Ishikawa (cell line): ENCODE data around the gene NT5C2.

Source experiments
- CEBPB ChIP-seq: IDR thresholded peaks from 2 replicates; pipeline ENCODE4 v1.6.1; 2012
- CREB1 ChIP-seq: IDR thresholded peaks from 2 replicates; pipeline ENCODE4 v1.6.1; 2012; ENCODE audit warnings: low read depth
- EGR1 ChIP-seq: IDR thresholded peaks from 2 replicates; pipeline ENCODE4 v1.6.1; 2012
- EP300 ChIP-seq: IDR thresholded peaks from 2 replicates; pipeline ENCODE4 v1.6.1; 2012; ENCODE audit warnings: borderline replicate concordance
- FOXM1 ChIP-seq: IDR thresholded peaks from 2 replicates; pipeline ENCODE4 v1.6.1; 2012; ENCODE audit warnings: low read depth, borderline replicate concordance
- NFIC ChIP-seq: IDR thresholded peaks from 2 replicates; pipeline ENCODE4 v1.6.1; 2012
- RAD21 ChIP-seq: IDR thresholded peaks from 2 replicates; pipeline ENCODE4 v1.6.1; 2012; ENCODE audit warnings: low read depth
- REST ChIP-seq: IDR thresholded peaks from 2 replicates; pipeline ENCODE4 v1.6.1; 2012; ENCODE audit warnings: low read depth, mild to moderate bottlenecking
- TAF1 ChIP-seq: IDR thresholded peaks from 2 replicates; pipeline ENCODE4 v1.6.1; 2012; ENCODE audit warnings: low read depth, mild to moderate bottlenecking
- TCF12 ChIP-seq: IDR thresholded peaks from 2 replicates; pipeline ENCODE4 v1.6.1; 2012; ENCODE audit warnings: low read depth
- TEAD4 ChIP-seq: IDR thresholded peaks from 2 replicates; pipeline ENCODE4 v1.6.1; 2012
- USF1 ChIP-seq: IDR thresholded peaks from 2 replicates; pipeline ENCODE4 v1.6.1; 2012
- YY1 ChIP-seq: IDR thresholded peaks from 2 replicates; pipeline ENCODE4 v1.6.1; 2012; ENCODE audit warnings: low read depth
- ZBTB7A ChIP-seq: IDR thresholded peaks from 2 replicates; pipeline ENCODE4 v1.6.1; 2012; ENCODE audit warnings: low read depth
- TF ChIP-seq, protein P1 (sequence below): IDR thresholded peaks from 2 replicates; pipeline ENCODE4 v1.6.1; 2012

The NT5C2 gene

DNA sequence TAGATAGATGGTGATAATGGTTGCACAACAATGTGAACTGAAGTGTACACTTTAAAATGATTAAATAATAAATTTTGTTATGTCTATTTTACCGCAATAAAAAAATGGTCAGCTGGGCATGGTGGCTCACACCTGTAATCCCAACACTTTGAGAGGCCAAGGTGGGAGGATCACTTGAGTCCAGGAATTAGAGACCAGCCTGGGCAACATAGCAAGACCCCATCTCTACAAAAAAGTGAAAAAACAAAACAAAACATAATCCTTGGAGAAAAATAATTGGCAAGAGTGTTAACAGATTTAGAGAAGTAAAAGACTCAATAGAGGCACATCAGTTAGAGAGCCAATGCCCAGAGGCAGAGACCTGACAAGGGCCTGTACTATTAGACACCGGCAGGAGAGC is 42.7 kb upstream of the NT5C2 start:
- TF ChIP-seq RAD21 (no peak), REST (no peak), CREB1 (no peak), FOXM1 (no peak), TCF12 (no peak), CEBPB (no peak)
- TF ChIP-seq, protein P1, sequence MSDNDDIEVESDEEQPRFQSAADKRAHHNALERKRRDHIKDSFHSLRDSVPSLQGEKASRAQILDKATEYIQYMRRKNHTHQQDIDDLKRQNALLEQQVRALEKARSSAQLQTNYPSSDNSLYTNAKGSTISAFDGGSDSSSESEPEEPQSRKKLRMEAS = no peak

DNA sequence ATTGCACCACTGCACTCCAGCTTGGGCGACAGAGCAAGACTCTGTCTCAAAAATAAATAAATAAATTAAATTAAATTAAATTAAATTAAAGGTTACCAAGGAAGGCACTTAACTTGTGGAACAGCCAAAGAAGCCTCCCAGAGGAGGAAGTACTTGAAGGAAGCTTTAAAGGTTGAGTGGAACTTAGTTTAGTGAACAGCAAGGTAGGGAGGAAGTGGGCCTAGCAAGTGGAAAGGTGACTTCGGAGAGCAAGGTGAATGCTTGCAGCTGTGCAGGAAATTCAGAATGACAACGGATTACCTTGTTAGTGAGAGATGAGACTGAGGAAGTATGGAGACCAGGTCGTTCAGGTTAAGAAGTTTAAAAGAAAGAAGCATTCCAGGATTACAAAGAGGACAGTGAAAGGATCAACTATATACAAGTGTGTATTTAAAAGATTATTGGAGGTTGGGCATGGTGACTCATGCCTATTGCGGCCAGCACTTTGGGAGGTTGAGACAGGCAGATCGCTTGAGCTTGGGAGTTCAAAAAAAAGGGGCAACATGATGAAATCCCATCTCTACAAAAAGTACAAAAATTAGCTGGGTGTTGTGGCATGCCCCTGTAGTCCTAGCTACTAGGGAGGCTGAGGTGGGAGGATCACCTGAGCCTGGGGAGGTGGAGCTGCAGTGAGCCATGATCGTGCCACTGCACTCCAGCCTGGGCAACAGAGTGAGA is 39.9 kb upstream of the NT5C2 start:
- no peak for TF ChIP-seq ZBTB7A
- TF ChIP-seq RAD21 = no peak
- TF ChIP-seq TAF1 = no peak
- no peak for TF ChIP-seq EGR1
- TF ChIP-seq USF1 = no peak
- TF ChIP-seq CREB1 = no peak
- no peak for TF ChIP-seq TEAD4
- TF ChIP-seq TCF12 = no peak
- no peak for TF ChIP-seq CEBPB
- TF ChIP-seq NFIC = no peak
- TF ChIP-seq EP300 = no peak
- TF ChIP-seq REST = no peak
- TF ChIP-seq, protein P1 = no peak
- no peak for TF ChIP-seq YY1
- TF ChIP-seq FOXM1 = no peak

GRCh38 chr10:103232131-103232673 is 39.1 kb upstream of the NT5C2 start:
- TF ChIP-seq RAD21 (no peak), NFIC (peak; percentile 51), FOXM1 (no peak), CEBPB (0 out of 2 replicates have a peak, but pooled peaks have one; percentile 21), TCF12 (peak; percentile 56), EP300 (peak; percentile 70; the same call in 1 of the 2 replicates), TEAD4 (peak; percentile 71)
- TF ChIP-seq, protein P1 = 0 out of 2 replicates have a peak, but pooled peaks have one; percentile 36

DNA sequence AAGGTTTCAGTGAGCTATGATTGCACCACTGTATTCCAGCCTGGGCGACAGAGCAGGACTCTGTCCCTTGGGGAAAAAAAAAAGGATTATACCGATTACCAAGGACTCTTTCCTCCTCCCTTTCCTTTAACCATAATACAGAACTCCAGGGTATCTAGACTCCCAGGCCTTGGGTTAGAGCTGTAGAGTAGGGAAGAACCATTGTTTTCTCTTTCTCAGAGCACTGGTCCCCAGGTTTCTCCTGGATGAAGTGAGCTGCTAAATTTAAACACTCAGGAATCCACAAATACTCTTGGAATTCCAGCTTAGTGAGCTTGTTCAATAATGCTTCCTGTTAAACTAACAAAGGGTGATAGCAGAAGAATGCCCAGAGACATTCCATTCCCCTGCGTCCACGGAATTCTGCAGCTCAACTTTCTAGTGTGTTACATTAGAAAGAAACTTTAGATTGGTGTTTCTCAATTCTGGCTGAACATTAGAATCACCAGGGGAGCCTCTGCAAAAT is 38.0 kb upstream of the NT5C2 start:
- TF ChIP-seq CEBPB (peak; percentile 95), EP300 (peak; percentile 95), TCF12 (peak; percentile 91), REST (no peak), ZBTB7A (no peak), RAD21 (peak; percentile 33), NFIC (peak; percentile 78), TAF1 (no peak; the same call in 1 of the 2 replicates), YY1 (no peak), EGR1 (no peak), CREB1 (no peak), TEAD4 (peak; percentile 99), FOXM1 (peak; percentile 87), USF1 (no peak)
- TF ChIP-seq, protein P1 = no peak
